Transverse colon (tissue), 4 donors: ENCODE results near the gene SUSD4. TPM values are rescaled to one million over a fixed set of nuclear protein-coding genes. Genes with fewer than 3 reads are reported as not detected.
"Not testable (repeated sequence)": the region's sequence is repeated elsewhere in the genome, so short reads cannot be mapped to it uniquely, and the experiment has no call there.

Experiments used
- DNase-seq: peaks from one replicate; pipeline ENCODE4 v3.0.0-alpha.2; 2019
- H3K27ac ChIP-seq, 4 donors: fragments of 200-600 bp; sonication (generic); 2 replicates each; pipeline ENCODE4 v1.5.1; 2016 to 2018; ENCODE audit warnings: inconsistent platforms in 4 of 4
- H3K27me3 ChIP-seq: fragments of 200-600 bp; sonication (generic); 2 replicates; pipeline ENCODE4 v1.5.1; 2017; ENCODE audit warnings: inconsistent platforms
- H3K36me3 ChIP-seq, 4 donors: fragments of 200-600 bp; sonication (generic); 2 replicates each; pipeline ENCODE4 v1.5.1; 2017 to 2019; ENCODE audit warnings: inconsistent platforms in 4 of 4
- H3K4me1 ChIP-seq, 4 donors: fragments of 200-600 bp; sonication (generic); 2 replicates each; pipeline ENCODE4 v1.5.1; 2017 to 2020; ENCODE audit warnings: inconsistent platforms in 4 of 4
- H3K4me3 ChIP-seq, 4 donors: fragments of 200-600 bp; sonication (generic); 1 replicate in 1 of 4; 2 replicates in 3 of 4; pipeline versions ENCODE4 v1.5.1 to v1.6.1; 2017 to 2019; ENCODE audit warnings: inconsistent platforms in 4 of 4
- H3K9me3 ChIP-seq, 2 donors: fragments of 200-600 bp; sonication (generic); 2 replicates each; pipeline ENCODE4 v1.5.1; 2017 to 2019; ENCODE audit warnings: inconsistent platforms in 2 of 2
- CTCF ChIP-seq, 5 experiments: fragments of 200-600 bp in 3 of 5; fragments of 450-650 bp in 2 of 5; sonication (generic) in 3 of 5; IDR thresholded peaks; 1 replicate in 2 of 5; 2 replicates in 3 of 5; pipeline ENCODE4 v1.5.1; 2016 to 2017; ENCODE audit warnings: antibody characterized with exemption in 5 of 5, inconsistent platforms in 3 of 5, mild to moderate bottlenecking in 2 of 5, moderate library complexity in 1 of 5
- EP300 ChIP-seq: sonication (generic); formaldehyde crosslinking; IDR thresholded peaks from one replicate; pipeline ENCODE4 v1.6.1; 2017; ENCODE audit warnings: antibody characterized with exemption, low read depth
- POLR2A ChIP-seq: fragments of 450-650 bp; IDR thresholded peaks from one replicate; pipeline ENCODE4 v1.6.1; 2016; ENCODE audit warnings: antibody characterized with exemption, mild to moderate bottlenecking, moderate library complexity
- POLR2AphosphoS5 ChIP-seq, 3 donors: sonication (generic); formaldehyde crosslinking; IDR thresholded peaks; one replicate each; pipeline ENCODE4 v1.6.1; 2016; ENCODE audit warnings: antibody characterized with exemption in 3 of 3
- WGBS, 2 donors: methylation state at CpG; one replicate each; pipeline ENCODE4 v1.1.5; 2018; ENCODE audit warnings: low coverage in 1 of 2; 5-methylcytosine and 5-hydroxymethylcytosine counted together
- in situ Hi-C, 4 donors: fragments of 200-750 bp; cut with MboI; loops; one replicate each; pipeline versions ENCODE4 v1.15.0 to v1.15.1; 2017; ENCODE audit warnings: low sequenced_read_pairs in 3 of 4, low pct_ligation_motif_present in 1 of 4, low pct_unique_long_range_greater_than_20kb in 1 of 4
- intact Hi-C: fragments of 100-400 bp; cut with DNase I; formaldehyde crosslinking; loops from one replicate; pipeline ENCODE4 v1.15.1; 2023; ENCODE audit warnings: low total_unique reads
- total RNA-seq, 4 donors: library from RNA; depleted of rRNA; stranded (reverse); fragments of >200 nt; gene quantifications; one replicate each; pipeline ENCODE4 v1.1.0, GENCODE V29; 2016

The SUSD4 gene
- total RNA-seq, 4 donors from 2014 or later: 0.32 to 1.2 TPM; not detected in 2

DNA sequence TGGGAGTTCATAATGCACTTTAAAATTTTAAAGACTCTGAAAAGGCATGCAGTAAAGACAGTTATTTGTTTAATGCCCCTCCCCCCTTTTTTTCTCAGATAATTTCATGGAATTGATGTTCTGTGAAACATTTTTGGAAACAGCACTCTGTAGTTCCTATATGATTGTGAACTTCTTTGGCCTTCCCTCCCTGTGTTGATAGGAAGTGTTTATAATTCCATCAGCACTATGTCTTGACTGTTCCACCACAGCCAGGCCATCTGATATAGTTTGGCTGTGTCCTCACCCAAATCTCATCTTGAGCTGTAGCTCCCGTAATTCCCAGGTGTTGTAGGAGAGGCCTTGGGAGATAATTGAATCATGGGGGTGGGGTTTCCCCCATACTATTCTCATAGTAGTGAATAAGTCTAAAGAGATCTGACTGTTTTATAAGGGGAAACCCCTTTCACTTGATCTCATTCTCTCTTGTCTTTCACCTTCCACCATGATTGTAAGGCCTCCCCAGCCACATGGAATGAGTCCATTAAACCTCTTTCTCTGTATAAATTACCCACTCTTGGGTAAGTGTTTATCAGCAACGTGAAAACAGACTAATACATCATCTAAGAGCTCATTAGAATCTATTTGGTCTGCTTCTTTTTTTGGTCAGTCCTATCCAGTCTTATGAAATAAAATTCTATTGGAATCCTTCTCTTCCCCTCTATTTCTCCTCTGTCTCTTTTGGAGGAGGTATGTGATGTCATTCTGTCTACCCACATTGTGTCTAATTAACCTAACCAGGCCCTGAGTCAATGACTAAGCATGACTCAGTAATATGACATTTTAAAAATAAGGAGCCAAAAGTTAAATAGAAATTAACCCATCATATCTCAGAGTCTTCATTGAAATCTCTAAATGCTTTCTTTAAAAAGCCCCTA, 38.2 kb upstream of the SUSD4 start:
- H3K27ac ChIP-seq: no peak overlapping the region
- H3K4me3 ChIP-seq: no peak overlapping the region
- no peak for DNase-seq
- H3K4me1 ChIP-seq: no peaks in the 10 kb centered on the region
- intact Hi-C loops: no loop called here
- H3K9me3 ChIP-seq: no peaks in the 10 kb centered on the region
- TF ChIP-seq POLR2A: no peak
- TF ChIP-seq EP300: no peak
- TF ChIP-seq CTCF (IDR thresholded peaks at IDR 0.05): no peak
- TF ChIP-seq POLR2AphosphoS5 (IDR thresholded peaks at IDR 0.05): no peak
- in situ Hi-C loops: no loop called here
- WGBS, 2 donors: 66 to 71% methylated on average over 1 to 2 of the region's 2 CpGs
- H3K36me3 ChIP-seq: no peaks in the 10 kb centered on the region
- H3K27me3 ChIP-seq: no peaks in the 10 kb centered on the region

GRCh38 chr1:223399393-223399792, 35.4 kb upstream of the SUSD4 start:
- intact Hi-C loops, H3K9me3 ChIP-seq, H3K4me3 ChIP-seq, H3K36me3 ChIP-seq, H3K27ac ChIP-seq, H3K27me3 ChIP-seq, in situ Hi-C loops, DNase-seq, H3K4me1 ChIP-seq: not testable (repeated sequence)
- 40% methylated on average over 1 of the region's 6 CpGs; no CpG with 5 or more reads in 1 of the 2 donors for WGBS, 2 donors

DNA sequence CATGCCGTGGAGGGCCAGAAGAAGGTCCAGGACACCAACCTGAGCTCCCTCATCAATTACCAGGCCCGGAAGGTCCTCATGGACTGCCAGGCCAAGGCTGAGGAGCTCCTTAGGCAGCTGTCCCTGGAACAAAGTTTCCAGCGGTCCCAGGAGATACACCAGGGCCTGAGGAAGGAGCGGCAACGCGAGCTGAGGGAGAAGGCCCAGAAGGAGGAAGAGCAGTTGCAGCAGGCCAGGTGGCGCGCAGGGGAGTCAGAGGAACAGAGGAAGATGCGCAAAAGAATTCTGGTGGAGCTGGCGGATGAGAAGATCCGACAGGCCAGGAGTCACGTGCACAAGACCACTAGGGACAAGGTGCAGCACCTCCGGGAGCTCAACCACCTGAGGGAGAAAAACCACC, 30.7 kb upstream of the SUSD4 start:
- intact Hi-C loops: no loop called here

GRCh38 chr1:223394242-223394641, 30.3 kb upstream of the SUSD4 start:
- in situ Hi-C loops (no loop called here), intact Hi-C loops (no loop called here)
- 92 to 94% methylated on average over 16 to 27 of the region's 27 CpGs for WGBS, 2 donors
- no peak for DNase-seq
- no peaks in the 10 kb centered on the region for H3K36me3 ChIP-seq
- H3K27me3 ChIP-seq: peaks cover 37% of the 10 kb centered on the region
- H3K9me3 ChIP-seq: no peaks in the 10 kb centered on the region
- no peak overlapping the region for H3K27ac ChIP-seq
- no peak for TF ChIP-seq POLR2A
- TF ChIP-seq EP300: no peak
- TF ChIP-seq CTCF (IDR thresholded peaks at IDR 0.05): no peak
- no peak for TF ChIP-seq POLR2AphosphoS5 (IDR thresholded peaks at IDR 0.05)
- H3K4me1 ChIP-seq: peaks cover 0 to 8% (median 0%) of the 10 kb centered on the region in 4 donors
- no peak overlapping the region for H3K4me3 ChIP-seq

More for the DNA sequence above, 30.7 kb upstream of the SUSD4 start:
- in situ Hi-C loops: no loop called here
- Histone ChIP-seq H3K27me3 (peaks cover 37% of the 10 kb centered on the region), H3K4me3 (no peak overlapping the region), H3K4me1 (peaks cover 0 to 8% (median 0%) of the 10 kb centered on the region in 4 donors), H3K36me3 (no peaks in the 10 kb centered on the region), H3K9me3 (no peaks in the 10 kb centered on the region), H3K27ac (no peak overlapping the region)
- 90 to 92% methylated on average over 5 to 13 of the region's 13 CpGs for WGBS, 2 donors
- TF ChIP-seq CTCF (IDR thresholded peaks at IDR 0.05): no peak
- TF ChIP-seq POLR2AphosphoS5 (IDR thresholded peaks at IDR 0.05): no peak
- no peak for TF ChIP-seq POLR2A
- TF ChIP-seq EP300: no peak
- DNase-seq: no peak
